Measurements from ENCODE around the gene GDF2. TPM values are rescaled to one million over a fixed set of nuclear protein-coding genes. Genes with fewer than 3 reads are reported as not detected.

GDF2 gene
- total and polyA plus RNA-seq, 12 donors: not detected

- no peak for DNase-seq
- intact Hi-C loops (cut with DNase I): no loop called here
- Histone ChIP-seq H3K9me3 (no peaks in the 10 kb centered on the region), H3K4me1 (no peaks in the 10 kb centered on the region), H3K36me3 (no peaks in the 10 kb centered on the region), H3K27ac (no peak overlapping the region), H3K27me3 (peaks cover 0 to 22% (median 9%) of the 10 kb centered on the region in 7 donors), H3K4me3 (no peak overlapping the region)
- WGBS, 2 donors: 35 to 59% methylated on average over 6 of the region's 6 CpGs
- no peak for TF ChIP-seq CTCF (IDR thresholded peaks at IDR 0.05)
- ATAC-seq: no peak
Observed at GRCh38 chr10:47320812-47321211, 1.4 kb upstream of the GDF2 start.

- H3K36me3 ChIP-seq: no peaks in the 10 kb centered on the region
- H3K4me3 ChIP-seq: no peak overlapping the region
- no peaks in the 10 kb centered on the region for H3K9me3 ChIP-seq
- 69 to 78% methylated on average over 8 of the region's 8 CpGs for WGBS, 2 donors
- intact Hi-C loops (cut with DNase I): no loop called here
- peaks cover 0 to 7% (median 0%) of the 10 kb centered on the region in 9 donors for H3K4me1 ChIP-seq
- H3K27ac ChIP-seq: no peak overlapping the region
- ATAC-seq: peak in 1 of 8 donors; percentile 11
- TF ChIP-seq CTCF (IDR thresholded peaks at IDR 0.05): no peak
- DNase-seq: no peak
- peaks cover 0 to 22% (median 9%) of the 10 kb centered on the region in 7 donors for H3K27me3 ChIP-seq
Observed at GRCh38 chr10:47321521-47322195, 596 bp upstream of the GDF2 start.

GRCh38 chr10:47323087-47323486 is 833 bp downstream of the GDF2 start:
- Histone ChIP-seq H3K9me3 (no peaks in the 10 kb centered on the region), H3K27ac (no peak overlapping the region), H3K4me1 (peaks cover 0 to 10% (median 0%) of the 10 kb centered on the region in 9 donors), H3K4me3 (no peak overlapping the region), H3K36me3 (no peaks in the 10 kb centered on the region), H3K27me3 (peaks cover 0 to 22% (median 9%) of the 10 kb centered on the region in 7 donors)
- 58 to 64% methylated on average over 1 of the region's 1 CpG for WGBS, 2 donors
- DNase-seq (no peak), ATAC-seq (no peak)
- no peak for TF ChIP-seq CTCF (IDR thresholded peaks at IDR 0.05)
- intact Hi-C loops (cut with DNase I): no loop called here

- peaks cover 0 to 22% (median 9%) of the 10 kb centered on the region in 7 donors for H3K27me3 ChIP-seq
- no peak for DNase-seq
- H3K9me3 ChIP-seq: no peaks in the 10 kb centered on the region
- TF ChIP-seq CTCF (IDR thresholded peaks at IDR 0.05): no peak
- H3K4me1 ChIP-seq: peaks cover 0 to 10% (median 0%) of the 10 kb centered on the region in 9 donors
- H3K4me3 ChIP-seq: no peak overlapping the region
- H3K36me3 ChIP-seq: no peaks in the 10 kb centered on the region
- H3K27ac ChIP-seq: no peak overlapping the region
- ATAC-seq: no peak
- WGBS, 2 donors: 53 to 54% methylated on average over 5 of the region's 5 CpGs
- intact Hi-C loops (cut with DNase I): no loop called here
Observed at GRCh38 chr10:47323636-47324296, 1.5 kb downstream of the GDF2 start.

All from heart right ventricle (tissue), 16 donors.